GM12864 (cell line): ENCODE results near the gene CCDC186.

ENCODE experiments used
- DNase-seq: peaks from one replicate; pipeline ENCODE4 v3.0.0-alpha.2; 2011; ENCODE audit warnings: low read depth
- H3K4me3 ChIP-seq: 2 replicates; pipeline ENCODE4 v1.5.1; 2011; ENCODE audit warnings: mild to moderate bottlenecking, low read depth, low read length, control low read depth
- TF ChIP-seq, protein P1 (sequence below): IDR thresholded peaks from 2 replicates; pipeline ENCODE4 v1.5.1; 2011; ENCODE audit warnings: low read depth, mild to moderate bottlenecking, moderate library complexity, low read length, control low read depth, inconsistent platforms; ENCODE audit errors: missing control alignments

CCDC186 gene

DNA sequence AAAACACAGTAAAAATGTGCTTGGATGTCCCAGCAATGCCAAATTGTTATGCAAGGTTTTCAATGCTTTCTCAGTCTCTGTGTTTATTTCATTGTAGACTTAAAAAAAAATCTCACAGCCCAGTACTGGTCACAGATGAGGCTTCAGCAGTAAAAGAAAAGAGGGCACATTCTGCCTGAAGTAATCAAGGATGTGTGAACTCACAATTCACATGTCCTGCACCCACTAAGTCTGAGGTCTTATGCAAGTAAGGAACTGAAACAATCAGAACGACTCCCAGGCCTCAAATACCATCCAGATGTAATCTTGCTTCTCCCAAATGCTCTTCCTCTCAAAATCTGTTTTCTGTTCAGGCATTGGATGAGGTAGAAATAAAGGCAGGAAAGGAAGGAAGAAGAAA is 96.7 kb downstream of the CCDC186 start:
- TF ChIP-seq, protein P1, sequence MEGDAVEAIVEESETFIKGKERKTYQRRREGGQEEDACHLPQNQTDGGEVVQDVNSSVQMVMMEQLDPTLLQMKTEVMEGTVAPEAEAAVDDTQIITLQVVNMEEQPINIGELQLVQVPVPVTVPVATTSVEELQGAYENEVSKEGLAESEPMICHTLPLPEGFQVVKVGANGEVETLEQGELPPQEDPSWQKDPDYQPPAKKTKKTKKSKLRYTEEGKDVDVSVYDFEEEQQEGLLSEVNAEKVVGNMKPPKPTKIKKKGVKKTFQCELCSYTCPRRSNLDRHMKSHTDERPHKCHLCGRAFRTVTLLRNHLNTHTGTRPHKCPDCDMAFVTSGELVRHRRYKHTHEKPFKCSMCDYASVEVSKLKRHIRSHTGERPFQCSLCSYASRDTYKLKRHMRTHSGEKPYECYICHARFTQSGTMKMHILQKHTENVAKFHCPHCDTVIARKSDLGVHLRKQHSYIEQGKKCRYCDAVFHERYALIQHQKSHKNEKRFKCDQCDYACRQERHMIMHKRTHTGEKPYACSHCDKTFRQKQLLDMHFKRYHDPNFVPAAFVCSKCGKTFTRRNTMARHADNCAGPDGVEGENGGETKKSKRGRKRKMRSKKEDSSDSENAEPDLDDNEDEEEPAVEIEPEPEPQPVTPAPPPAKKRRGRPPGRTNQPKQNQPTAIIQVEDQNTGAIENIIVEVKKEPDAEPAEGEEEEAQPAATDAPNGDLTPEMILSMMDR, result no peak
- no peak for DNase-seq
- H3K4me3 ChIP-seq, result no peak overlapping the region

DNA sequence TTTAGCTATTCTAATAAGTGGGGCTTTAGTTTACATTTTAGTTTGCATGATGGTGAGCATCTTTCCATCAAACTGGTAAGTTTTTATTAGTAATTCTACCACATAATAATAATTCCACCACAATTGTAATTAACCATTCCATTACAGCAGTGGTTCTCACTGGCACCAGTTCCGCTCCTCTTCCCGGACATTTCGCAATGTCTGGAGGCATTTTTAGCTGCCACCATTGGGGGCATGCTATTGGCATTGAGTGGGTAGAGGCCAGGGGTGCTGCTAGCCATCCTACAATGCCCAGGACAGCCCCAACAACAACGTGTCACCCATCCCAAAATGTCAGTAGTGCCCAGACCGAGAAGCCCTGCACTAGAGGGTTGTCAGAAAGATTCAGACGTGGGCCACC is 98.9 kb downstream of the CCDC186 start:
- TF ChIP-seq, protein P1, result no peak
- no peak for DNase-seq
- H3K4me3 ChIP-seq, result no peak overlapping the region

DNA sequence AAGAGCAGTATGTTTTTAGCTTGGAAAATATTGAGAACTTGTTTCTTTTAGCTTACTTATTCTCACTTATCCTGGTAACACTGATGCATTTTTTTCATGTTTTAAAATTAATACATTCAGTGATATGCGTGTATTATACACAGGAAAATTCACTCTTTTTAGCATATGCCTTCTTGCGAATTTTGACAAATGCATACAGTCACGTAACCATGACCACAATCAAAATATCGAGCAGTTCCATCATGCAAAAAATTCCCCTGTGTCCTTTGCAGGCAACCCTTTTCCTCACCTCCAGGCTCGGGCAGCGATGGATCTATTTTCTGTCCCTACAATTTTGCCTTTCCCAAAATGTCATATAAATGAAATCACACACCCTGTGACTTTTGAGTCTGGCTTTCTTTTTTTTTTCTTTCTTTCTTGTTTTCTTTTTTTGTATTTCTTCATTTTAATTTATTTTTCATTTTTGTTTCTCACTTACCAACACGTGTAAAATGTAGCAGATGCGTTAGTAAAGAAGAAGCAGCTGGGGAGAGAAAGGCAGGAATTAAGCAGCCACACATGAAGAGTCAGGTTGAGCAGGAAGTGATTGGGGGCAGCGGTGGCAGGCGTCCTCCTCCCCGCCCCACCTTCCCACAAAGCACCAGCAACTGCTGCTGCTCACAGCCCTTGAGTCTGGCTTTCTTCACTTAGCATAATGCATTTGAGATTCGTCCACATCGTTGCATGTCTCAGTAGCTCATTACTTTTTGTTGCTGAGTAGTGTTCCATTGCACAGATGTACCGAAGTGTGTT is 100.4 kb downstream of the CCDC186 start:
- TF ChIP-seq, protein P1, result no peak
- H3K4me3 ChIP-seq, result no peak overlapping the region
- DNase-seq, result no peak

DNA sequence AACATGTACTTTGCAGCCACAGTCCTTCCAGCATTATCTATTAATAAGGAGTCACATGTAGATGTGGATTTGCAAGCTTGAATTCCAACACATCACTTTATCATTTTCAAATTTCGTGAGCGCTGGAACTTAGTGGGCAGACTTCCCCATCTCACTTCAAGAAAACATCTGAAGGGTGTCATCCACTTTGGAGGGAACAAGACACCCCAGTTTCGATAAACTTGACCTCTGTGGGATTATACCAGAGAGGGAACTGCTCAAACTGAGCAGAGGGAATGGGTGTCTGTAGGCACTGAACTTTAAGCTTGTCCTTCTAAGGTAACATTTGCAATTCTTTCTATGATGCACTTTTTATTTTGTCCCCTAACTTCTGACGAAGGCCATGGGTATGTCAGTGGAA is 102.8 kb downstream of the CCDC186 start:
- no peak for DNase-seq
- TF ChIP-seq, protein P1, result no peak
- H3K4me3 ChIP-seq, result no peak overlapping the region
